Measurements from ENCODE around the gene DVL1. TPM values are rescaled to one million over a fixed set of nuclear protein-coding genes. Genes with fewer than 3 reads are reported as not detected.

Gene DVL1
- total and polyA plus RNA-seq, 2 of the 13 experiments (the other 11 are each of a cell fraction or from before 2014, with no cell fraction given), result 30.8 to 60.4 TPM

DNA sequence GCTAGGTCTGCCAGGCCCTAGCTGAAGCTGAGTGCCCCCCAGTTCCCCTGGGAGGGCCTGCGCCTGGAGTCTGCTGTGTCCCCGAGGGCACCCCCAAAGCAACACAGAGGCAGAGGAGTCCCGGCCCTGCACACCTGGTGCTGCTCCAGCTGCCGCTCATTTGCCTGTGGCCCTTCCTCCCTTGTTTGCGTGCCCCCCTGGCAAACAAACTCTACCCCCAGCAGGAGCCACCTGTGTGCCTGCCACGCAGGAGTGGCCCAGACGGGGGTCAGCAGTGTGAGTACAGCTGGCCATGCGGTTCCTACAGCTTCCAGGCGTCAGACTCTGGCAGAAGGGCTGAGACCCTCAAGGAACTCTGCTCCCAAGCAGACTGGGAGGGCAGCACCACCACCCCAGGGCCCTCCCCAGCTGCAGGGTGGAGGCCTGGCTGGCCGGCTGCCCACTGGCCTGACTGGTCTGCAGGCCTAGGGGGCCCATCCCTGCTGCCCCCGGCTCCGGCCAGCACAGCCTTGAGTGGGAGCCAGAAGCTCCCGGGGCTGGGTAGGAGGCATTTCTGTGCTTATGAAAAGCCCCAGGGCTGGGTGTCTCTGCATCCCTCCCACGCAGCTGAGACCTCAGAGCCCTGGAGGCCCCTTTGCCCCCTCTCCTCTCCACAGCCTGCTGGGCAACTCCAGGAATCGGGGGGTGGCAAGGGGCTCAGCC, 18.7 kb downstream of the DVL1 start:
- BruUV-seq (replicated peaks), result no TSS peak
- Histone ChIP-seq H3K4me3 (replicated peaks in 1 of 3; ENCODE audit: insufficient read depth in 1 of 3, low read depth in 2 of 3, low read length in 3 of 3) (peak overlapping the region; percentile 13 to 58 (median 47); a peak in 4 of 6 replicates), H3K9ac (ENCODE audit: insufficient read depth, low read depth, low read length) (peak overlapping the region; percentile 56), H3K27me3 (ENCODE audit: control insufficient read depth in 1 of 2, insufficient read depth in 2 of 2, low read length in 2 of 2) (0 out of 5 replicates have a peak, but pooled peaks cover 0 to 4% of the 10 kb centered on the region in 2 experiments), H2AFZ (ENCODE audit: low read length) (no peak overlapping the region), H4K20me1 (ENCODE audit: insufficient read depth, low read length) (peaks cover 7% of the 10 kb centered on the region; the same call in 1 of the 2 replicates), H3K79me2 (ENCODE audit: insufficient read depth, low read length) (peaks cover 9% of the 10 kb centered on the region), H3K36me3 (replicated peaks in 1 of 2; ENCODE audit: control insufficient read depth in 1 of 2, insufficient read depth in 2 of 2, low read length in 2 of 2) (peaks cover 0 to 3% of the 10 kb centered on the region in 2 experiments; a peak in 1 of 5 replicates), H3K4me1 (ENCODE audit: insufficient read depth, low read length) (peaks cover 34% of the 10 kb centered on the region), H3K27ac (ENCODE audit: extremely low read length, insufficient read depth, low read length) (no peak overlapping the region), H3K4me2 (ENCODE audit: low read depth, low read length) (peak overlapping the region; percentile 87), H3K9me3 (ENCODE audit: low read length) (no peaks in the 10 kb centered on the region)
- ChIA-PET CTCF (ENCODE audit: low intra/inter-chr PET ratio, low total read pairs) (no interaction called here), POLR2A (interaction anchor here (1.1 to 1.8 kb wide), 3 partner anchors 17 to 101 kb away, joined by 3 to 6 read pairs (median 5); no protein-coding TSS in a partner anchor)
- FAIRE-seq, result no peak
- no peak for DNase-seq (ENCODE audit: low spot score)
- WGBS (ENCODE audit: low lambda C conversion rate), result no CpG with 5 or more reads among the region's 15 CpGs
- in situ Hi-C loops (cut with HindIII; ENCODE audit: extremely low pct_ligation_motif_present, low pct_unique_long_range_greater_than_20kb) (no loop called here), intact Hi-C loops (cut with micrococcal nuclease; ENCODE audit: unreplicated experiment) (no loop called here)
- peak; percentile 34 for ATAC-seq
- TF ChIP-seq CBFB (CRISPR knock-in tag; IDR thresholded peaks at IDR 0.05) (no peak), PHF8 (CRISPR knock-in tag; IDR thresholded peaks at IDR 0.05) (0 out of 2 replicates have a peak, but pooled peaks have one; percentile 10), ZNF761 (CRISPR knock-in tag; conservative IDR thresholded peaks at IDR 0.05) (no peak), TOE1 (CRISPR knock-in tag; IDR thresholded peaks at IDR 0.05) (no peak), ZFAT (CRISPR knock-in tag; conservative IDR thresholded peaks at IDR 0.05) (no peak), ZNF556 (CRISPR knock-in tag; IDR thresholded peaks at IDR 0.05; ENCODE audit: borderline replicate concordance) (no peak), FOSL2 (CRISPR knock-in tag; IDR thresholded peaks at IDR 0.05) (no peak), YEATS2 (CRISPR knock-in tag; IDR thresholded peaks at IDR 0.05; ENCODE audit: borderline replicate concordance) (no peak), EP300 (IDR thresholded peaks at IDR 0.05; ENCODE audit: low read depth in 2 of 2, low read length in 2 of 2) (no peak), EP300 (CRISPR knock-in tag; IDR thresholded peaks at IDR 0.05; ENCODE audit: borderline replicate concordance) (no peak), FOSL1 (CRISPR knock-in tag; IDR thresholded peaks at IDR 0.05; ENCODE audit: borderline replicate concordance) (no peak), ZBTB38 (CRISPR knock-in tag; IDR thresholded peaks at IDR 0.05) (no peak), IRX3 (CRISPR knock-in tag; IDR thresholded peaks at IDR 0.05; ENCODE audit: borderline replicate concordance, low read depth) (no peak)
- TF ChIP-seq, protein P1, sequence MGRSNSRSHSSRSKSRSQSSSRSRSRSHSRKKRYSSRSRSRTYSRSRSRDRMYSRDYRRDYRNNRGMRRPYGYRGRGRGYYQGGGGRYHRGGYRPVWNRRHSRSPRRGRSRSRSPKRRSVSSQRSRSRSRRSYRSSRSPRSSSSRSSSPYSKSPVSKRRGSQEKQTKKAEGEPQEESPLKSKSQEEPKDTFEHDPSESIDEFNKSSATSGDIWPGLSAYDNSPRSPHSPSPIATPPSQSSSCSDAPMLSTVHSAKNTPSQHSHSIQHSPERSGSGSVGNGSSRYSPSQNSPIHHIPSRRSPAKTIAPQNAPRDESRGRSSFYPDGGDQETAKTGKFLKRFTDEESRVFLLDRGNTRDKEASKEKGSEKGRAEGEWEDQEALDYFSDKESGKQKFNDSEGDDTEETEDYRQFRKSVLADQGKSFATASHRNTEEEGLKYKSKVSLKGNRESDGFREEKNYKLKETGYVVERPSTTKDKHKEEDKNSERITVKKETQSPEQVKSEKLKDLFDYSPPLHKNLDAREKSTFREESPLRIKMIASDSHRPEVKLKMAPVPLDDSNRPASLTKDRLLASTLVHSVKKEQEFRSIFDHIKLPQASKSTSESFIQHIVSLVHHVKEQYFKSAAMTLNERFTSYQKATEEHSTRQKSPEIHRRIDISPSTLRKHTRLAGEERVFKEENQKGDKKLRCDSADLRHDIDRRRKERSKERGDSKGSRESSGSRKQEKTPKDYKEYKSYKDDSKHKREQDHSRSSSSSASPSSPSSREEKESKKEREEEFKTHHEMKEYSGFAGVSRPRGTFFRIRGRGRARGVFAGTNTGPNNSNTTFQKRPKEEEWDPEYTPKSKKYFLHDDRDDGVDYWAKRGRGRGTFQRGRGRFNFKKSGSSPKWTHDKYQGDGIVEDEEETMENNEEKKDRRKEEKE (IDR thresholded peaks at IDR 0.05), result no peak
- TF ChIP-seq, protein P2, sequence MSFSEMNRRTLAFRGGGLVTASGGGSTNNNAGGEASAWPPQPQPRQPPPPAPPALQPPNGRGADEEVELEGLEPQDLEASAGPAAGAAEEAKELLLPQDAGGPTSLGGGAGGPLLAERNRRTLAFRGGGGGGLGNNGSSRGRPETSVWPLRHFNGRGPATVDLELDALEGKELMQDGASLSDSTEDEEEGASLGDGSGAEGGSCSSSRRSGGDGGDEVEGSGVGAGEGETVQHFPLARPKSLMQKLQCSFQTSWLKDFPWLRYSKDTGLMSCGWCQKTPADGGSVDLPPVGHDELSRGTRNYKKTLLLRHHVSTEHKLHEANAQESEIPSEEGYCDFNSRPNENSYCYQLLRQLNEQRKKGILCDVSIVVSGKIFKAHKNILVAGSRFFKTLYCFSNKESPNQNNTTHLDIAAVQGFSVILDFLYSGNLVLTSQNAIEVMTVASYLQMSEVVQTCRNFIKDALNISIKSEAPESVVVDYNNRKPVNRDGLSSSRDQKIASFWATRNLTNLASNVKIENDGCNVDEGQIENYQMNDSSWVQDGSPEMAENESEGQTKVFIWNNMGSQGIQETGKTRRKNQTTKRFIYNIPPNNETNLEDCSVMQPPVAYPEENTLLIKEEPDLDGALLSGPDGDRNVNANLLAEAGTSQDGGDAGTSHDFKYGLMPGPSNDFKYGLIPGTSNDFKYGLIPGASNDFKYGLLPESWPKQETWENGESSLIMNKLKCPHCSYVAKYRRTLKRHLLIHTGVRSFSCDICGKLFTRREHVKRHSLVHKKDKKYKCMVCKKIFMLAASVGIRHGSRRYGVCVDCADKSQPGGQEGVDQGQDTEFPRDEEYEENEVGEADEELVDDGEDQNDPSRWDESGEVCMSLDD (CRISPR knock-in tag; IDR thresholded peaks at IDR 0.05; ENCODE audit: borderline replicate concordance), result no peak
- TF ChIP-seq, protein P3, sequence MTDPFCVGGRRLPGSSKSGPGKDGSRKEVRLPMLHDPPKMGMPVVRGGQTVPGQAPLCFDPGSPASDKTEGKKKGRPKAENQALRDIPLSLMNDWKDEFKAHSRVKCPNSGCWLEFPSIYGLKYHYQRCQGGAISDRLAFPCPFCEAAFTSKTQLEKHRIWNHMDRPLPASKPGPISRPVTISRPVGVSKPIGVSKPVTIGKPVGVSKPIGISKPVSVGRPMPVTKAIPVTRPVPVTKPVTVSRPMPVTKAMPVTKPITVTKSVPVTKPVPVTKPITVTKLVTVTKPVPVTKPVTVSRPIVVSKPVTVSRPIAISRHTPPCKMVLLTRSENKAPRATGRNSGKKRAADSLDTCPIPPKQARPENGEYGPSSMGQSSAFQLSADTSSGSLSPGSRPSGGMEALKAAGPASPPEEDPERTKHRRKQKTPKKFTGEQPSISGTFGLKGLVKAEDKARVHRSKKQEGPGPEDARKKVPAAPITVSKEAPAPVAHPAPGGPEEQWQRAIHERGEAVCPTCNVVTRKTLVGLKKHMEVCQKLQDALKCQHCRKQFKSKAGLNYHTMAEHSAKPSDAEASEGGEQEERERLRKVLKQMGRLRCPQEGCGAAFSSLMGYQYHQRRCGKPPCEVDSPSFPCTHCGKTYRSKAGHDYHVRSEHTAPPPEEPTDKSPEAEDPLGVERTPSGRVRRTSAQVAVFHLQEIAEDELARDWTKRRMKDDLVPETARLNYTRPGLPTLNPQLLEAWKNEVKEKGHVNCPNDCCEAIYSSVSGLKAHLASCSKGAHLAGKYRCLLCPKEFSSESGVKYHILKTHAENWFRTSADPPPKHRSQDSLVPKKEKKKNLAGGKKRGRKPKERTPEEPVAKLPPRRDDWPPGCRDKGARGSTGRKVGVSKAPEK (CRISPR knock-in tag; IDR thresholded peaks at IDR 0.05; ENCODE audit: borderline replicate concordance), result no peak

Measured in HepG2 (cell line).